ENCODE measurements around the gene ONECUT3. TPM values are rescaled to one million over a fixed set of nuclear protein-coding genes. Genes with fewer than 3 reads are reported as not detected.

The ONECUT3 gene
- total RNA-seq, 6 experiments from 2014 or later: not detected

DNA sequence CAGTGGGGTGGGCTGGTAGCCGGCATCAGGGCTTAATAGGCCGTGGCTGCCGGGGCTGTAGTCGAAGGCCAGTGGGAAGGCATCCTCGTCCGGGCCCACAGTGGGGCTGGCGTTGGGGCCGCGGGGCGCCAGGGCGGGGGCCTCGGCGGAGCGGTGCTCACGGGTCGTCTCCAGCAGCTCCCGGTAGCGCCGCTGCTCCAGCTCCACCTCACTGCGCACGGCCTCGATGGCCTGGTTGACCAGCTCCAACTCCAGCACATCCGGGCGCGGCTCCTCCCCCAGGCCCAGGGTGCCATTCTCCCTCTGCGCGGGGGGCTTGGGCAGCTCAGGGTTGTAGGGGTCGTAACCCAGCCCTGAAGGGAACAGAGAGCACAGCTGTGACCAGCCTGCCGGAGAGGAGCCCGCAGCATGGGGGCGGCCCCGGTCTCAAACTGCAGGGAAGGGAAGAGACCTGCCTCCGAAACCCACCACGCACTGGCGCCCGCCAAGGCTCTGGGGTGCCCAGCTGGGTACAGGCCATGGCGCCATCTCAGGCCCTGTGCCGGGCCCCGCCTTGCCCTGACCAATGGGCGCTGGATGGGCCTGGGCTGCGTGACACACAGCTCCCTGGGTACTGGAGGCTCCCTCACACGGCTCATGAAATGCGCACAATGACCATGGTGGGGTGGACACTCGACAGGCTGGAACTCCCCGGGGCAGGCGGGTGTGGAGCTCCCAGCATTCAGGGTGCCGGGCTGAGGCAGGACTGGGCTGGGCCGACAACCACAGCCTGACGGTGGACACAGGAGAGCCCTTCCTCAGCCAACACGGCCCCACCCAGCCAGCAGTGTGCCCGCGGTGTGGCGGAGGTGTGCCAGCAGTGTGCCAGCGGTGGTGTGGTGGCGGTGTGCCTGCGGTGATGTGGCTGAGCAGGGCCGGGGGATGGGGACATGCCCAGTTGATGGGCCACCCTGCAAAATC is 75.3 kb downstream of the ONECUT3 start:
- DNase-seq: no peak
- H3K27ac Mint-ChIP-seq: no peak overlapping the region
- no peak overlapping the region for H3K4me3 Mint-ChIP-seq
- H3K36me3 Mint-ChIP-seq (ENCODE audit: low read depth): peaks cover 7% of the 10 kb centered on the region; the same call in 1 of the 2 replicates
- no peaks in the 10 kb centered on the region for H3K27me3 Mint-ChIP-seq (ENCODE audit: insufficient read depth)
- H3K4me1 Mint-ChIP-seq (ENCODE audit: low read depth): peaks cover 4% of the 10 kb centered on the region; the same call in 1 of the 2 replicates
- TF ChIP-seq, protein P1, sequence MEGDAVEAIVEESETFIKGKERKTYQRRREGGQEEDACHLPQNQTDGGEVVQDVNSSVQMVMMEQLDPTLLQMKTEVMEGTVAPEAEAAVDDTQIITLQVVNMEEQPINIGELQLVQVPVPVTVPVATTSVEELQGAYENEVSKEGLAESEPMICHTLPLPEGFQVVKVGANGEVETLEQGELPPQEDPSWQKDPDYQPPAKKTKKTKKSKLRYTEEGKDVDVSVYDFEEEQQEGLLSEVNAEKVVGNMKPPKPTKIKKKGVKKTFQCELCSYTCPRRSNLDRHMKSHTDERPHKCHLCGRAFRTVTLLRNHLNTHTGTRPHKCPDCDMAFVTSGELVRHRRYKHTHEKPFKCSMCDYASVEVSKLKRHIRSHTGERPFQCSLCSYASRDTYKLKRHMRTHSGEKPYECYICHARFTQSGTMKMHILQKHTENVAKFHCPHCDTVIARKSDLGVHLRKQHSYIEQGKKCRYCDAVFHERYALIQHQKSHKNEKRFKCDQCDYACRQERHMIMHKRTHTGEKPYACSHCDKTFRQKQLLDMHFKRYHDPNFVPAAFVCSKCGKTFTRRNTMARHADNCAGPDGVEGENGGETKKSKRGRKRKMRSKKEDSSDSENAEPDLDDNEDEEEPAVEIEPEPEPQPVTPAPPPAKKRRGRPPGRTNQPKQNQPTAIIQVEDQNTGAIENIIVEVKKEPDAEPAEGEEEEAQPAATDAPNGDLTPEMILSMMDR (IDR thresholded peaks at IDR 0.05): no peak
- no peaks in the 10 kb centered on the region for H3K9me3 Mint-ChIP-seq

DNA sequence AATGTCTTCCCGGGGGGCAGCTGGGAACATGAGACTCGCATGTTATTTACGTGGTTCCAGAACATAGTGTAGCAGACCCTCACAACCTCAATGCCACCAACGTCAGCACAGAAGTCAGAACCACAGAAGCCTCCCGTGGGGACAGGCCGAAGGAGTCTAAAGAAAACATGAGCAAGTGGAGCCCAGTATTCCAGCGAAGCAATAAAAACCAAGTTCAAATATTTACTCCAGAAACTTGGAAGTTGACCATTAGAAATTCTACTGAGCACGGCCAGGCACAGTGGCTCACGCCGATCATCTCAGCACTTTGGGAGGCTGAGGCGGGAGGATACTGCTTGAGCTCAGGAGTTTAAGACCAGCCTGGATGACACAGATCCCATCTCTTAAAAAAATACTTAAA is 76.7 kb downstream of the ONECUT3 start:
- Mint-ChIP-seq H3K4me1 (ENCODE audit: low read depth) (peaks cover 4% of the 10 kb centered on the region; the same call in 1 of the 2 replicates), H3K36me3 (ENCODE audit: low read depth) (peaks cover 7% of the 10 kb centered on the region; the same call in 1 of the 2 replicates), H3K4me3 (no peak overlapping the region), H3K27me3 (ENCODE audit: insufficient read depth) (no peaks in the 10 kb centered on the region), H3K27ac (no peak overlapping the region), H3K9me3 (no peaks in the 10 kb centered on the region)
- TF ChIP-seq, protein P1 (IDR thresholded peaks at IDR 0.05): no peak
- DNase-seq: no peak

DNA sequence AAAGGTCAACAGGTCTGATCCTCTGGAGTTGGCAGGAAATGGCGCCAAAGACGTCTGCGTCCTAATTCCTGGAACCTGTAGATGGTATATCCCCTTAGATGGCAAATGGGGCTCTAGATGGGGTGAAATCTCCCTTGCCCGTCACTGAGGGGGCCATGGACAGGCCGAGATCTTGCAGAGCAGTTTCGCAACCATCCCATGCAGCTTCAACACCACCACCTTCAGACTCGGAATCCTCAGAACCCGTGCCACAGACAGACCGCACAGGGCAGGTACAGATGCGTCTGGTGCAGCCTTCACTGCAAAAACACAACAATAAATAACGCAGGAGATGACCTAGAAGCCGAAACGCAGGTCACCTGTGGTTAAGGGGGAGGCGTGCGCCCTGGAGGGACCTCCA is 77.3 kb downstream of the ONECUT3 start:
- Mint-ChIP-seq H3K4me3 (no peak overlapping the region), H3K36me3 (ENCODE audit: low read depth) (peaks cover 7% of the 10 kb centered on the region; the same call in 1 of the 2 replicates), H3K4me1 (ENCODE audit: low read depth) (peaks cover 4% of the 10 kb centered on the region; the same call in 1 of the 2 replicates), H3K27ac (no peak overlapping the region), H3K9me3 (no peaks in the 10 kb centered on the region), H3K27me3 (ENCODE audit: insufficient read depth) (no peaks in the 10 kb centered on the region)
- TF ChIP-seq, protein P1 (IDR thresholded peaks at IDR 0.05): no peak
- DNase-seq: no peak

Small RNA genes within 50 kb of the gene (microRNA-seq; reads per million reads assigned to microRNA genes)
- gene MIR1909: 48.7 reads per million, percentile 39 among the genes with 10 or more reads in this experiment

Other genes starting within 250 kb of the ONECUT3 start
- gene ADAMTSL5, start 240.5 kb upstream of the ONECUT3 start, total RNA-seq (2021; fragmentation: NEBNext Ultra II Directional; extraction: Animal tissue kit (Norgen Biotek cat#: 25700)): 10 to 100 TPM; 14.9 to 20.5 (median 16.2) TPM
- 1 to 10 TPM in 1 of 6 experiments, under 1 TPM in 5; 0.26 to 1.3 (median 0.70) TPM for gene PLK5, start 229.4 kb upstream of the ONECUT3 start, total RNA-seq (2021; fragmentation: NEBNext Ultra II Directional; extraction: Animal tissue kit (Norgen Biotek cat#: 25700))
- 10 to 100 TPM; 28.6 to 36.7 (median 31.4) TPM for gene MEX3D, start 185.2 kb upstream of the ONECUT3 start, total RNA-seq (2021; fragmentation: NEBNext Ultra II Directional; extraction: Animal tissue kit (Norgen Biotek cat#: 25700))
- gene MBD3, start 160.6 kb upstream of the ONECUT3 start, total RNA-seq (2021; fragmentation: NEBNext Ultra II Directional; extraction: Animal tissue kit (Norgen Biotek cat#: 25700)): 100 to 1,000 TPM in 1 of 6 experiments, 10 to 100 TPM in 5; 75.6 to 104 (median 85.7) TPM
- gene UQCR11, start 148.0 kb upstream of the ONECUT3 start, total RNA-seq (2021; fragmentation: NEBNext Ultra II Directional; extraction: Animal tissue kit (Norgen Biotek cat#: 25700)): 100 to 1,000 TPM; 178 to 319 (median 252) TPM
- 100 to 1,000 TPM in 1 of 6 experiments, 10 to 100 TPM in 5; 74.9 to 102 (median 82.0) TPM for gene TCF3, start 100.9 kb upstream of the ONECUT3 start, total RNA-seq (2021; fragmentation: NEBNext Ultra II Directional; extraction: Animal tissue kit (Norgen Biotek cat#: 25700))
- 1 to 10 TPM; 4.9 to 8.8 (median 7.6) TPM for gene ATP8B3, start 58.8 kb downstream of the ONECUT3 start, total RNA-seq (2021; fragmentation: NEBNext Ultra II Directional; extraction: Animal tissue kit (Norgen Biotek cat#: 25700))
- 10 to 100 TPM; 32.9 to 38.2 (median 34.6) TPM for gene REXO1, start 95.0 kb downstream of the ONECUT3 start, total RNA-seq (2021; fragmentation: NEBNext Ultra II Directional; extraction: Animal tissue kit (Norgen Biotek cat#: 25700))
- gene KLF16, start 110.1 kb downstream of the ONECUT3 start, total RNA-seq (2021; fragmentation: NEBNext Ultra II Directional; extraction: Animal tissue kit (Norgen Biotek cat#: 25700)): 10 to 100 TPM; 37.7 to 48.3 (median 41.6) TPM
- gene ABHD17A, start 132.0 kb downstream of the ONECUT3 start, total RNA-seq (2021; fragmentation: NEBNext Ultra II Directional; extraction: Animal tissue kit (Norgen Biotek cat#: 25700)): 10 to 100 TPM; 61.0 to 80.0 (median 67.9) TPM
- 1 to 10 TPM; 2.3 to 4.2 (median 3.0) TPM for gene ADAT3, start 151.9 kb downstream of the ONECUT3 start, total RNA-seq (2021; fragmentation: NEBNext Ultra II Directional; extraction: Animal tissue kit (Norgen Biotek cat#: 25700))
- 10 to 100 TPM; 51.7 to 84.8 (median 58.5) TPM for gene SCAMP4, start 151.9 kb downstream of the ONECUT3 start, total RNA-seq (2021; fragmentation: NEBNext Ultra II Directional; extraction: Animal tissue kit (Norgen Biotek cat#: 25700))
- gene CSNK1G2, start 187.7 kb downstream of the ONECUT3 start, total RNA-seq (2021; fragmentation: NEBNext Ultra II Directional; extraction: Animal tissue kit (Norgen Biotek cat#: 25700)): 10 to 100 TPM; 44.8 to 52.0 (median 51.1) TPM

All from HFFc6 (cell line).